ENCODE results near the gene PDCL3.
A peak's percentile ranks its signal among the peaks of the same experiment; 100 is the strongest.

Gene PDCL3

DNA sequence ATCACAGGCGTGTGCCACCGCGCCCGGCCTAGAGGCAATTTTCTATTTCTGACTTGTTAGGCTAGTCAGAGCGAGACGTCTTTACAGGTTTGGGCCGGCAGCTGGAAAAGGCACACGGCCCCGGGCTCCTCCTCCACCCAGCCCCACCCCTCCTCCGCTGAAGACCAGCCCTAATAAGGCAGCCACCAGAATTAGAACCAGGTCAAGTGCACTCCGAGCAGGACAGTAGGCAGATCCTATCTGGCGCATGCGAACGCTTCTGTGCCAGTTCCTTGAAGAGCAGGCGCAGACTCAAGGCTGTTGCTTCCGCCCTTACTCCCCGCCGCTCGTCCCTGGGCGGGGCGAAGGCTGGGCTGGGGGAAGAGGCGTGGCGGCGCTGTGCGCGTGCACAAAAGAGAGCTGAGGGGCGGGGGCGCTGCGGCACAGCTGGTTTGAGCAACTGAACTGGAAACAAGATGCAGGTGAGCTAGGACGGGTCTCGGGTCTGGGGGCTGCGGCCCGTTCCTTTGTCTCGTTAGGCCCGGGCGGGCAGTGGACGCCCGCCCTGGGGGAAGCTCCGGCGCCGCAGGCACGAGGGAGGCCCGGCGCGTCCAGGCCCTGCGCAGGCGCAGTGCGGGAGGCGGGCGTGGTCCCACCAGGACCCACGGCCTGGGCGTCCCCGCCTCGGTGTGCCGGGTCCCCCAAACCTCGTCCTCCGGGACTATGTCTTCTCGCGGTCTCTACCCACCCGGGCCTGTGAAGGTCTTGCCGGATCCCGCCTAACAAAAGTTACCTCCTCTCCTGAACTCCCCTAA, at the start of gene PDCL3:
TSS of gene PDCL3 (plus strand) at position 381 of the 794 bp plus-strand sequence. CDS start at position 456, 75 bp downstream.
- peak; percentile 92 for DNase-seq (ENCODE audit: low spot score)

- peak; percentile 33 for DNase-seq (ENCODE audit: low spot score)
These were observed 49.1 kb upstream of the PDCL3 start for GRCh38 chr2:100513650-100514049.

- no peak for DNase-seq (ENCODE audit: low spot score)
These were observed 45.2 kb upstream of the PDCL3 start for GRCh38 chr2:100517556-100517955.

DNA sequence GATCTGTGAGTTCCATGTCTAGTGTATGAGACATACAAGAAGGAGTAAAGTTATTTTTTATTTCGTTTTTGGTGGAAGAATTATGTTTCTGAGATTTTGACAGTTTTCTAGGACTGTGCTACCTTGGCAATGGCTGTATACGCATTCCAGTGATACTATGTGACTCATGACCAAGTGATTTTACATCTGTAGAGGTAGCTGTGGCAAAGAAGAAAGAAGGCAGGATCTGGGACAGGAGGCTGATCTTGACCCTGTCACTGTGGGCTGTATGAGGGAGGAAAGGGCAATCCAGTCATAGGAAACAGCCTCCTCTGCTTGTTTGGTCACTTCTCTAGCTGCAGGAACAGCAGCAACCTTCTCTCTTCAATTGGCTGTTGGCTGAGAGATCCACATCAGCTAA, 44.0 kb upstream of the PDCL3 start:
- no peak for DNase-seq (ENCODE audit: low spot score)

DNA sequence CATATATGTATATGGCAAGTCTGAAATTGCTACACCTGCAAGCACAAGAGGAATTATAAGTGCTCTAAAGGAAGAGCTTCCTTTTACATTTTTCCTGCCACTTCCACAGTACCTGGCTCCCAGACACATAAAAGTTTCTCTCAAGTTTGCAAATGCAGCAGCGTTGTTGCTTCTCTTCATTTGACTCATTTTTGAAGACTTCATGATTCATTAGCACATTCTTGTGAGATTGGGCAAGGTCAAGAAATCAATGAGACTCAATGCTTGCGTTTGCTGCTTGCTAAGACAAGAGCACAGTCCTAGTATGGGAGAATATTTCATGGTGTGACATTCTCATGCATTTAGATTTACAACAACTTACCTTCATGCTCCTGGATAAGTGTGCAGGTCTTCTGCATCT, 42.6 kb upstream of the PDCL3 start:
- no peak for DNase-seq (ENCODE audit: low spot score)

GRCh38 chr2:100522430-100522829, 40.4 kb upstream of the PDCL3 start:
- DNase-seq (ENCODE audit: low spot score), result no peak

DNA sequence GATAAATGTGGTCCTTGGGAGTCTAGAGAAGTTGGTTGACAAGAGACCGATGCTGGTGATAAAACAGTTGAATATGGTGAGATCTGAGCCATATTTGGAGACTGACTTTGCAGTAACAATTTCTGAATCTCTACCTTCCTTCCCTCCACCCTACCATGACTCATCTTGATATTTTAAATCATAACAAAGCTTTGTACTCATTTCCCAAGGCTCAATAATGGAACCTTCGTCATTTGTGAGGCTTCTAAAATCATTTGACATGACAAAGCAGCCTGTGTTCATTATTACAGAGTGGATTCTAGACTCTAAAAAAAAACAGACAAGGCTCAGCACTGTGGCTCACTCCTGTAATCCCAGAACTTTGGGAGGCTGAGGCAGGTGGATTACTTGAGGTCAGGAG, 38.5 kb upstream of the PDCL3 start:
- no peak for DNase-seq (ENCODE audit: low spot score)

- no peak for DNase-seq (ENCODE audit: low spot score)
These were observed 35.9 kb upstream of the PDCL3 start for GRCh38 chr2:100526868-100527267.

DNA sequence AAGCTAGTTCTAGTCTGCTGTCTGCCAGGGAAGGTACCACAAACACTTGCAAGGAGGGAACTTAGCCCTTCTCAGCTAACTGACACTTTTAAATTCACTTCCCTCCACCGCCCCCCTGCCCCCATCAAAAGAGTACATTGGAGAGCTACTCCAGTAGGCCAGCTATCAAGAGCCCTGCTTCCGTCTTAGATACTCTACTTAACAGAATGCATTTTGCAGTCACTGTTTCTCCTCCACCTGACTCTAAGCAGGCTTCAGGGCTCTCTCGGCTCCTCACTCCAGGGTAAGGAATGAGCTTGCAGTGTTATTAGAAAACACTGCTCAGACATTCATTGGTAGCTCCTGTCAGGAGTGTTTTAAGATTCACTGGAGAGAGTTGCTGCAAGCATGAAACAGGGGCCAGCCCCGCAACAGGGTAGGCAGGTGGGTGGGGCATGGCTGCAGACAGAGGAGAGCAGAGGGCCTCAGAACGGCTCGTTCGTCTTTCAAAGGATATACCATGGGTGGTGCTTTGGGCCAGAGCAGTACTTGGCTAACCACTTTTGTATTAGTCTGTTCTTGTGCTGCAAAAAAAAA, 35.3 kb upstream of the PDCL3 start:
- no peak for DNase-seq (ENCODE audit: low spot score)

DNA sequence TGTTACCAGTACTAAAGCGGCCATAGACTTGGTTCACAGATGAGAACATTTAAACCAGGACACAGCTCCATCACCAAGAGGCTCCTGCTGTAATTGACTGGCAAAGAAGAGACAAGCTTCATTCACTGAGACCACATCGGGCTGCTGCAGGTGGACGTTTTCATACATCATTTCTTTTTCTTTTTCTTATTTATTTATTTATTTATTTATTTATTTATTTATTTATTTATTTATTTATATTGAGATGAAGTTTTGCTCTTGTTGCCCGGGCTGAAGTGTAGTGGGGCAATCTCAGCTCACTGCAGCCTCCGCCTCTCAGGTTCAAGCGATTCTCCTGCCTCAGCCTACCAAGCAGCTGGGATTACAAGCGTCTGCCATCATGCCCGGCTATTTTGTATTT, 33.6 kb upstream of the PDCL3 start:
- no peak for DNase-seq (ENCODE audit: low spot score)

GRCh38 chr2:100529900-100530299, 32.9 kb upstream of the PDCL3 start:
- DNase-seq (ENCODE audit: low spot score), result no peak

DNA sequence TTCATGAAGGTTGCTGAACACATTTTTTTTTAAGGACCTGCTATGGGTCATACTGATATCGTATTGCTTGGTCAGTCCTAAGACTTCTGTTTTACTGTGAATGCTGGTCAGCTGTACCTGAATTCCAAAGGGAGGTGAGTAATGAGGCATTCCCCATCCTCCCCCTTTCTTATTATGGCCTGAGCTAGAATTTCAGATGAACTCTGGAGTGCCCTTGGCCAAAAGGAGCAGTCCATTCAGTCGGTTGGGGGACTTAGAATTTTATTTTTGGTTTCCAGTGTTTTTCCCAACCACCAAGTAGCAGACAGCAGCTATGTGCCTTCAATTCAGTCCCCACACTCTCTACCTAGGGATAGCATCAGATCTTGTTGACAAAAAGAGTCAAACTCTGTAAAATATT, 26.9 kb upstream of the PDCL3 start:
- DNase-seq (ENCODE audit: low spot score), result no peak

- DNase-seq (ENCODE audit: low spot score), result no peak
These were observed 24.9 kb upstream of the PDCL3 start for GRCh38 chr2:100537918-100538317.

GRCh38 chr2:100539221-100539620, 23.6 kb upstream of the PDCL3 start:
- DNase-seq (ENCODE audit: low spot score), result no peak

GRCh38 chr2:100541404-100541803, 21.4 kb upstream of the PDCL3 start:
- no peak for DNase-seq (ENCODE audit: low spot score)

DNA sequence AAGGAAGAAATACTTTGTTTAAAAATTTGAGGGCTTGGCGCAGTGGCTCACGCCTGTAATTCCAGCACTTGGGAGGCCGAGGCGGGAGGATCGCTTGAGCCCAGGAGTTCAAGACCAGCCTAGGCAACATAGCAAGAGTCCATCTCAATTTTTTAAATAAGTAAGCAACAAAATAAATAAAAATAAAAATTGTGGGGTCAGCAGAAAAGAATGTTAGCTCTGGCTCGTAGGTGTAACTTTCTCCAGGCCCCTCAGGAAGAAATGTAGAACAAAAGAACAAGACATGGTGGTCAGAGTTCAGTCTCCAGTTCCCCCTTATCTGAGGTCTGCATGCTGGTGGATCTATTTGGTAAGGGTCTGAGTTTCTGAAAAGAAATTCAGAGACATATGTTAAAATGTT, 20.4 kb upstream of the PDCL3 start:
- no peak for DNase-seq (ENCODE audit: low spot score)

DNA sequence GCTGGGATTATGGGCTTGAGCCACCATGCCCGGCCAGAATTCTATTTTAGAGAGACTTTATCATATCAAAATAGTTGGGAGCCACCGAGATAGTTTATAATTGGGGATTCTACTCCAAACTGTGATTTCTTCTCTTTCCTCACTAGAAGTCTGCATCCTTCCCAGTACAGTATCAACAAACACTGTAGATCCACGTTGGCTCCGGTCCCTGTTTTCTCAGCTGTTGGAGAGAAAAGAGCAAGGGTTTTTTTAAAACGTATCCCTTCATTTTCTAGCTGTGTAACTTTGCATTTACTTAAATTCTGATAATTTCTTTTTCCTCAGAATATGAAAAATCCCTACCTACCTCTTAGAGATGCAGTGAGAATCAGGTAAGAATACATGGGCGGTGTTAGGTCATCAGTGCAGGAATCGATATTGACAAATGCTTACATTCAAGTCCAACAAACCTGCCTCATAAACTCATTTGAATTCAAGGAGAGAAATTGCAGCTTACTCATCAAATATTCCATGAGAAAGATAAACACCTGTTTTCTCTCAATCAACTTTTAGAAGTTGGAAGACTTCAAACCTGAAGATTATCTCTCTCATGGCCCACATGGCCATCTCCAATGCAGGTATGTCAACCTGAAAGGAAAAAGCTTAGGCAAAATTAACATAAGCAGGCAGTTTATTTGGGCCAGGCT, 17.7 kb upstream of the PDCL3 start:
- DNase-seq (ENCODE audit: low spot score), result no peak

- DNase-seq (ENCODE audit: low spot score), result no peak
These were observed 16.3 kb upstream of the PDCL3 start for GRCh38 chr2:100546469-100546868.

GRCh38 chr2:100548771-100549170, 14.0 kb upstream of the PDCL3 start:
- no peak for DNase-seq (ENCODE audit: low spot score)

DNA sequence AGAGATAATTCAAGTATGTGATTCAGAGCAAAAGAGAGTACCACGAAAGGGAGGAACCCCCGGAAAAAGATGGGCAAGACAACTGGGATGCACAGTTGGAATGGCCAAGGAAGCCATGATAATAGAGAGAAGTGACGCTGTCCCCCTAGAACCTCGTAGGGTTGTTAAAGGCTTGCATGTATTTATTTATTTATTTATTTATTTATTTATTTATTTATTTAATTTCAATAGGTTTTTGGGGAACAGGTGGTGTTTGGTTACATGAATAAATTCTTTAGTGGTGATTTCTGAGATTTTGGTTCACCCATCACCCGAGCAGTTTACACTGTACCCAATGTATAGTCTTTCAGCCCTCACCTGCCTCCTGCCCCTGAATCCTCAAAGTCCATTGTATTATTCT, 11.5 kb upstream of the PDCL3 start:
- DNase-seq (ENCODE audit: low spot score), result no peak

GRCh38 chr2:100554798-100555407, 7.9 kb upstream of the PDCL3 start:
- no peak for DNase-seq (ENCODE audit: low spot score)

- no peak for DNase-seq (ENCODE audit: low spot score)
These were observed 6.0 kb upstream of the PDCL3 start for GRCh38 chr2:100556746-100557145.
